ENCODE results near the gene RCN2. TPM values are rescaled to one million over a fixed set of nuclear protein-coding genes. Genes with fewer than 3 reads are reported as not detected.

RCN2 gene
- total and polyA plus RNA-seq, 2 donors (not counting 1 experiment from before 2014, with no cell fraction given), result 46.6 to 106 TPM

- Histone ChIP-seq H3K9ac (ENCODE audit: insufficient read depth, low read length) (no peak overlapping the region), H3K4me2 (ENCODE audit: extremely low read depth, insufficient read depth, low read length) (no peak overlapping the region), H4K20me1 (ENCODE audit: control insufficient read depth, extremely low read depth, insufficient read depth, low read length) (no peaks in the 10 kb centered on the region), H3K4me1 (ENCODE audit: control insufficient read depth, extremely low read depth, insufficient read depth, low read length) (peaks cover 15% of the 10 kb centered on the region), H3K36me3 (ENCODE audit: control insufficient read depth, insufficient read depth, low read length) (no peaks in the 10 kb centered on the region), H3K27me3 (ENCODE audit: control insufficient read depth, insufficient read depth, low read length) (no peaks in the 10 kb centered on the region), H3K9me3 (ENCODE audit: control insufficient read depth, insufficient read depth, low read depth, low read length) (no peaks in the 10 kb centered on the region), H3K4me3 (replicated peaks in 1 of 4; ENCODE audit: control extremely low read depth in 1 of 4, insufficient read depth in 1 of 4, low read depth in 3 of 4, low read length in 4 of 4) (no peak overlapping the region), H3K79me2 (ENCODE audit: control insufficient read depth, insufficient read depth, low read length) (peaks cover 4% of the 10 kb centered on the region), H2AFZ (ENCODE audit: low read length) (no peak overlapping the region), H3K27ac (ENCODE audit: insufficient read depth, low read length) (no peak overlapping the region)
- TF ChIP-seq EZH2 (IDR thresholded peaks at IDR 0.05; ENCODE audit: low read length, missing control alignments), result no peak
- TF ChIP-seq CTCF (conservative IDR thresholded peaks at IDR 0.05 in 1 of 2, IDR thresholded peaks at IDR 0.05 in 1 of 2; ENCODE audit: low read depth in 1 of 2, low read length in 2 of 2), result no peak
- DNase-seq (ENCODE audit: low read depth in 2 of 2), result no peak
Measured at GRCh38 chr15:76901965-76902364, 29.6 kb upstream of the RCN2 start.

GRCh38 chr15:76903251-76903681, 28.3 kb upstream of the RCN2 start:
- TF ChIP-seq CTCF (conservative IDR thresholded peaks at IDR 0.05 in 1 of 2, IDR thresholded peaks at IDR 0.05 in 1 of 2; ENCODE audit: low read depth in 1 of 2, low read length in 2 of 2) (peak in 1 of 2 donors; percentile 32), EZH2 (IDR thresholded peaks at IDR 0.05; ENCODE audit: low read length, missing control alignments) (no peak)
- H3K4me2 ChIP-seq (ENCODE audit: extremely low read depth, insufficient read depth, low read length), result peak overlapping the region; percentile 99
- DNase-seq (ENCODE audit: low read depth in 2 of 2), result peak; percentile 47 to 59

GRCh38 chr15:76904461-76905012, 27.0 kb upstream of the RCN2 start:
- Histone ChIP-seq H4K20me1 (ENCODE audit: control insufficient read depth, extremely low read depth, insufficient read depth, low read length) (no peaks in the 10 kb centered on the region), H3K4me1 (ENCODE audit: control insufficient read depth, extremely low read depth, insufficient read depth, low read length) (peaks cover 15% of the 10 kb centered on the region), H3K9me3 (ENCODE audit: control insufficient read depth, insufficient read depth, low read depth, low read length) (no peaks in the 10 kb centered on the region), H3K4me3 (replicated peaks in 1 of 4; ENCODE audit: control extremely low read depth in 1 of 4, insufficient read depth in 1 of 4, low read depth in 3 of 4, low read length in 4 of 4) (peak overlapping the region; percentile 60 to 89 (median 73)), H3K27ac (ENCODE audit: insufficient read depth, low read length) (peak overlapping the region; percentile 67), H3K4me2 (ENCODE audit: extremely low read depth, insufficient read depth, low read length) (peak overlapping the region; percentile 99), H3K36me3 (ENCODE audit: control insufficient read depth, insufficient read depth, low read length) (no peaks in the 10 kb centered on the region), H3K27me3 (ENCODE audit: control insufficient read depth, insufficient read depth, low read length) (no peaks in the 10 kb centered on the region), H2AFZ (ENCODE audit: low read length) (peak overlapping the region; percentile 87), H3K9ac (ENCODE audit: insufficient read depth, low read length) (peak overlapping the region; percentile 79), H3K79me2 (ENCODE audit: control insufficient read depth, insufficient read depth, low read length) (peaks cover 4% of the 10 kb centered on the region)
- TF ChIP-seq CTCF (conservative IDR thresholded peaks at IDR 0.05 in 1 of 2, IDR thresholded peaks at IDR 0.05 in 1 of 2; ENCODE audit: low read depth in 1 of 2, low read length in 2 of 2), result no peak
- TF ChIP-seq EZH2 (IDR thresholded peaks at IDR 0.05; ENCODE audit: low read length, missing control alignments), result no peak
- DNase-seq (ENCODE audit: low read depth in 2 of 2), result peak in 1 of 2 donors; percentile 6

More at GRCh38 chr15:76903251-76903681, 28.3 kb upstream of the RCN2 start:
- Histone ChIP-seq H2AFZ (ENCODE audit: low read length) (no peak overlapping the region), H3K27ac (ENCODE audit: insufficient read depth, low read length) (peak overlapping the region; percentile 29), H3K36me3 (ENCODE audit: control insufficient read depth, insufficient read depth, low read length) (no peaks in the 10 kb centered on the region), H3K9ac (ENCODE audit: insufficient read depth, low read length) (no peak overlapping the region), H3K4me1 (ENCODE audit: control insufficient read depth, extremely low read depth, insufficient read depth, low read length) (peaks cover 15% of the 10 kb centered on the region), H3K27me3 (ENCODE audit: control insufficient read depth, insufficient read depth, low read length) (no peaks in the 10 kb centered on the region), H3K79me2 (ENCODE audit: control insufficient read depth, insufficient read depth, low read length) (peaks cover 4% of the 10 kb centered on the region), H3K9me3 (ENCODE audit: control insufficient read depth, insufficient read depth, low read depth, low read length) (no peaks in the 10 kb centered on the region), H3K4me3 (replicated peaks in 1 of 4; ENCODE audit: control extremely low read depth in 1 of 4, insufficient read depth in 1 of 4, low read depth in 3 of 4, low read length in 4 of 4) (no peak overlapping the region), H4K20me1 (ENCODE audit: control insufficient read depth, extremely low read depth, insufficient read depth, low read length) (no peaks in the 10 kb centered on the region)

Data from fibroblast of lung (primary cell).